GM12801 (cell line): ENCODE measurements around the gene MYO18B.

Source experiments
- TF ChIP-seq, protein P1 (sequence below): IDR thresholded peaks from one replicate; pipeline ENCODE4 v1.5.1; 2011; ENCODE audit warnings: control low read depth; ENCODE audit not compliant: insufficient read length; ENCODE audit errors: extremely low read depth

Gene MYO18B, protein sequence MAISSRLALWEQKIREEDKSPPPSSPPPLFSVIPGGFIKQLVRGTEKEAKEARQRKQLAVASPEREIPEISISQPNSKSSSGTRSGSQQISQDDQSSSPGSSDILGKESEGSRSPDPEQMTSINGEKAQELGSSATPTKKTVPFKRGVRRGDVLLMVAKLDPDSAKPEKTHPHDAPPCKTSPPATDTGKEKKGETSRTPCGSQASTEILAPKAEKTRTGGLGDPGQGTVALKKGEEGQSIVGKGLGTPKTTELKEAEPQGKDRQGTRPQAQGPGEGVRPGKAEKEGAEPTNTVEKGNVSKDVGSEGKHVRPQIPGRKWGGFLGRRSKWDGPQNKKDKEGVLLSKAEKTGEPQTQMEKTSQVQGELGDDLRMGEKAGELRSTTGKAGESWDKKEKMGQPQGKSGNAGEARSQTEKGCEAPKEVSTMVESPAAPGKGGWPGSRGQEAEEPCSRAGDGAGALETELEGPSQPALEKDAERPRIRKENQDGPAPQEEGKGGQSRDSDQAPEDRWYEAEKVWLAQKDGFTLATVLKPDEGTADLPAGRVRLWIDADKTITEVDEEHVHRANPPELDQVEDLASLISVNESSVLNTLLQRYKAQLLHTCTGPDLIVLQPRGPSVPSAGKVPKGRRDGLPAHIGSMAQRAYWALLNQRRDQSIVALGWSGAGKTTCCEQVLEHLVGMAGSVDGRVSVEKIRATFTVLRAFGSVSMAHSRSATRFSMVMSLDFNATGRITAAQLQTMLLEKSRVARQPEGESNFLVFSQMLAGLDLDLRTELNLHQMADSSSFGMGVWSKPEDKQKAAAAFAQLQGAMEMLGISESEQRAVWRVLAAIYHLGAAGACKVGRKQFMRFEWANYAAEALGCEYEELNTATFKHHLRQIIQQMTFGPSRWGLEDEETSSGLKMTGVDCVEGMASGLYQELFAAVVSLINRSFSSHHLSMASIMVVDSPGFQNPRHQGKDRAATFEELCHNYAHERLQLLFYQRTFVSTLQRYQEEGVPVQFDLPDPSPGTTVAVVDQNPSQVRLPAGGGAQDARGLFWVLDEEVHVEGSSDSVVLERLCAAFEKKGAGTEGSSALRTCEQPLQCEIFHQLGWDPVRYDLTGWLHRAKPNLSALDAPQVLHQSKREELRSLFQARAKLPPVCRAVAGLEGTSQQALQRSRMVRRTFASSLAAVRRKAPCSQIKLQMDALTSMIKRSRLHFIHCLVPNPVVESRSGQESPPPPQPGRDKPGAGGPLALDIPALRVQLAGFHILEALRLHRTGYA (N-terminal part only)

DNA sequence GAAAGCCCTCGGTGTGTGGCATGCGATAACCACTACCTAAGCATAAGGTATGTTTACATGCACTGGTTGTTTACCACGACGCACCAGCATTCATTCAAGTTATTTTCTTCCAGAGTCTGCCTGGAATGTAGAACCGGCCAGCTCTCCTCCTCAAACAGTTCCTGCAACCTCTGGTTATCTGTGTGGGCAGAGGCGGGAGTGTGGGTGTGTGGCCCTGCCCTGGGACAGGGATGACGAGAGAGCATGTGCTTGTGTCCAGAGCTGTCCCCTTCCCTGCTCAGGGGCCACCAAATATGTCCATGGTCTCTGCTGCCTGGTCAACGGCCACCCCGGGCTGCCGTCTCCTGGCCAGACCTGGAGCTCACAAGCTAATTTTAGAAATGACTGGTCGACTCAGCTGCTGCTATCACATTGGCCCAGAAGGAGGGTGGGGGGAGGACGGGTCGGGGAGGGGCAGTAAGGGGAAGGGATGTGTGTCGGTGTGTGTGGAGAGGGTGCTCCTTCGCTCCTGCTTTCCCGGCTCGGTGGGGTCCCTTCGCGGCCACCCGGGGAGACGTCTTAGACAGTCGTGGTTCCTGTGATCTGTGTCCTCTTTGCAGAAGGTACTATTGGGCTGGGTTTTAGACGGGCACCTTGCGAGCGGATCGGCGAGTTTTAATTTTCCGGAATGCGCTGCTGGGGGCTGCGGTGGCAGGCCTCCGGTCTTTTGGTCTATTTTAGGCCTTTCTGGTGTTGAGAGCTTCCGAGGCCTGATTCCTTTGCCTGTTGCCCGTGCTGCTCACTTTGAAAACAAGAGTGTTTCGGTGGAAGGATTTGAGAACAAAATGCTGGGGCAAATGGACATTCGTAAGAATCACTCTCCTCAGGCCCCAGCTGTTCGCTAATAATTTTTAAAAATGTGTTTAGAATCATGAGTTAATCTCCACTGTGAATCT, at the start of gene MYO18B:
MYO18B (plus strand) TSS at position 497 of the 935 bp plus-strand sequence. CDS start 18,905 bp downstream, outside the sequence.
- TF ChIP-seq, protein P1, sequence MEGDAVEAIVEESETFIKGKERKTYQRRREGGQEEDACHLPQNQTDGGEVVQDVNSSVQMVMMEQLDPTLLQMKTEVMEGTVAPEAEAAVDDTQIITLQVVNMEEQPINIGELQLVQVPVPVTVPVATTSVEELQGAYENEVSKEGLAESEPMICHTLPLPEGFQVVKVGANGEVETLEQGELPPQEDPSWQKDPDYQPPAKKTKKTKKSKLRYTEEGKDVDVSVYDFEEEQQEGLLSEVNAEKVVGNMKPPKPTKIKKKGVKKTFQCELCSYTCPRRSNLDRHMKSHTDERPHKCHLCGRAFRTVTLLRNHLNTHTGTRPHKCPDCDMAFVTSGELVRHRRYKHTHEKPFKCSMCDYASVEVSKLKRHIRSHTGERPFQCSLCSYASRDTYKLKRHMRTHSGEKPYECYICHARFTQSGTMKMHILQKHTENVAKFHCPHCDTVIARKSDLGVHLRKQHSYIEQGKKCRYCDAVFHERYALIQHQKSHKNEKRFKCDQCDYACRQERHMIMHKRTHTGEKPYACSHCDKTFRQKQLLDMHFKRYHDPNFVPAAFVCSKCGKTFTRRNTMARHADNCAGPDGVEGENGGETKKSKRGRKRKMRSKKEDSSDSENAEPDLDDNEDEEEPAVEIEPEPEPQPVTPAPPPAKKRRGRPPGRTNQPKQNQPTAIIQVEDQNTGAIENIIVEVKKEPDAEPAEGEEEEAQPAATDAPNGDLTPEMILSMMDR = no peak

DNA sequence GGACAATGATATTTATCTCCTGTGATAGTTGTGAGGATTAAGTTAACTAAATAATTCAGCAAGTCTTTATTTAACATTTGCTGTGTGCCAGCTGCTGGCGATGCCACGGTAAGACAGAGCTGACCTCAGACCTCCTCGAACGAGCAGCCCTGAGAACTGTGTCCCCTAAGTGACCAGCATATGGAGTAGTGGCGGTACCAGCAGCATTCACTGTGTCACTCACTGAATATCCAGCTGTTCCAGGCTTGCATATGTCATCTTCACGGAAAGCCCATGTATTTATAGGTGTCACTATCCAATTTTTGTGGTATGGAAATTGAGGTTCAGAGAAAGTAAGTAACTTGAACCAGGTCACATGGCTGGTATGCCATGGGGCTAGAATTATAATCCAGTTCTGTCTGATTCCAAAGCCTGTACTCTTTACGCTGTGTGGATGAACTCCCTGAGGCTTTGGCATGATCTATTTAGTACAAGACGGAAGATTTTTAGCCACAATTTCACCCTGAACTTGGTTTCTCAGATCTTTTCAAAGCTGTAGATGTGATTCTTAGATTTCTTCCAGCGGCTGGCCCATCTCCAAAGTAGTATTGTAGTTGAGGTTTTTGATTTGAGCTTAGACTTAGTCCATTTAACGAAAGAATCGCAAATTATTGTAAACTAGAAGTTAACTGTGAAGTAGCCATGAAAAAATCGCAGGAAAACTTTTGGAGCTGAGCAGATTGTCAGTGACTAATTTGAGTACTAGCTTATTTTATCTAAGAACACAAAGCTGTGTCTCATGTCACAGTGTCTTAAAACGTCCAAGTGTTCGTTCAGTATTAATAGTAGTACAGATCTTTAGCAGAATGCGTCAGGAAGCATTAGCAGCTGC, 49.4 kb upstream of the MYO18B start:
- TF ChIP-seq, protein P1 = no peak

DNA sequence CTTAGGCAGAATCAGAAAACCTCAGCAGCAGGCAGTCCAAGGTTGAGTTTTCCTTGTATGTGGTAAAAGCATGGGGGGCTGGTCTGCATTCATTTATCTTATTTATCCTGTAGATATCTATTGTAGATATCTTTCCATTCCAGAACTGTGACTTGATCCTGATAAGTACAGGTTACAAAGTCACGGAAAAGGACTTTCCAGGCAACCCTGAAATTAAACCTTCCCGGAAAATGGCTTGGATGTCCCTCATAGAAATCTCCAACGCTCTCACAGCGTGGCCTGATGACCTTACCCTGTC, 48.8 kb upstream of the MYO18B start:
- TF ChIP-seq, protein P1 = no peak

DNA sequence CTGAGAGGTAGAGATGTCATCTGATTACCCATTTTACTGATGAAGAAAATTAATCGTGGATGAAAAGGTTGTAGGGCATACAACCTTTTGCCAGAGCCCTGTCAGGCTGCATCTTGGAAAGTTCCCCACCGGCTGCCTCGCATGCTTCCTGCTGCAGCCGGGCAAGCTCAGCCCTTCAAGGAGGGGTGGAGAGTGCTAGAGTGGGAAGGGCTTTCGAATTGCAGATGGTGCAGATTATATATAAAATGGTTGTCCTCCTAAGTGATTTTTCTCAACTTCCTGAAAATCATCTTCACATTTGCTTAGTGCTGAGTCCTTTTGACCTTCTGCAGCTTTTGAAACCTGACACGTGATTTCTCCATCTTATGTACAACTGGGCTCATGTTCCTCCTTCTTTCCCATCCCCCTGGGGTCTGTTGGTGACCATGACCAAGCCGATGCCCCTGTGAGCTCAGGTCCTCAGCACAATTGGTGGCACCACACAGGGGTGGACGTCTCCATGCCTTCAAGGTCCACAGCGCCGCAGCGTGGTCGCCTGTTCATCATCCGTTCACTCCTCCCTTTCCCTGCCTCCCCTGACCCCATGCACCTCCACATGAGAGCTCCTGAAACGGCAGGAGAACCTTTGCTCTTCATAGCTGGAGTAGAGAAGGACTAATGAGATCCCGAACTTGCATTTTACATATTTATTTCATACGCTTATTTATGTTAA, 47.6 kb upstream of the MYO18B start:
- TF ChIP-seq, protein P1 = no peak

DNA sequence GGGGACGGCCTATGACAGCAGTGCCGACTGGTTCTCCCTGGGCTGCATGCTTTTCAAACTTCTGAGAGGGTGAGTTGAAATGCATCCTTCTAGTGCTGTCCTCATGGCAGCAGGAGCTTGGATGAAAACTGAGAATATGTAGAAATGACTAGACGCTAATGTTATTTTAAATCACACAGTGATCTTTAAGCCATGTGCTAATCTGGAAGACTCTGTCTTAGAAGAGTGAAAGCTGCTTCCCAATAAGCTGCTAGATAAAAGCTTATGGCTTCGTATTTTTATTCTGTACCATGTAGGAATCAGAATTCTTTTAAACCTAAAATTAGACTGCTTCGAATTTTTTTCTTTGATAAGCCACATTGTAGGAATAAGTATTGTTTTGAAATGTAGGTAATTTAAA, 46.8 kb upstream of the MYO18B start:
- TF ChIP-seq, protein P1 = no peak

DNA sequence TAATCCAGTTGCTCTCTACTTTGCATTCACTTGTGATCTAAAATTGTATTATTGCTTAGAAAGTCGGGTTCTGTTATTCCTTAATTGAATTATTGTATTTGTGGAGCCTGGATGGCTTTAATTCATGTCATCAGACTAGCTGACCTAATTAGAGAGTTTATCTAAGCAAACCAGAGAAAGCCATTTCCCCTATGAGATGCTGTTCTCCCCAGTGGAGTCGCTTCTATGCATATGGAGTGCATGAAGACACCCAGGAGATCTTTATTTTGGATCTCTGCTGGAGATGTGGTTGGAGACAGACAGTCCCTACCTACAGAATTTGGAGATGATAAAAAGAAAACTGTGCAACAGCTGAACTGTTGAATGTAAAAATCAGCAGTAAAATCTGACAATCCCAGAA, 45.2 kb upstream of the MYO18B start:
- TF ChIP-seq, protein P1 = no peak
